Astrocyte of the spinal cord (primary cell): ENCODE results near the gene KRTAP5-11.

Experiments
- DNase-seq: peaks from one replicate; pipeline ENCODE4 v3.0.0; 2011; ENCODE audit warnings: low read depth, low spot score
- H3K4me3 ChIP-seq: 2 replicates; pipeline ENCODE4 v1.5.1; 2011; ENCODE audit warnings: low read depth, mild to moderate bottlenecking, low read length, moderate library complexity
- CTCF ChIP-seq: IDR thresholded peaks from 2 replicates; pipeline ENCODE4 v1.5.1; 2012; ENCODE audit warnings: low read depth, mild to moderate bottlenecking, low read length, inconsistent platforms
- in situ Hi-C: cut with HindIII; loops from 2 replicates; pipeline ENCODE4 v1.10.0; 2017; ENCODE audit warnings: low sequenced_read_pairs

The KRTAP5-11 gene

GRCh38 chr11:71566081-71566620 lies 16.5 kb downstream of the KRTAP5-11 start:
- in situ Hi-C loops, result no loop called here

GRCh38 chr11:71565263-71565662 lies 17.4 kb downstream of the KRTAP5-11 start, which contains the start of gene KRTAP5-10:
TSS of gene KRTAP5-10 (plus strand) at chr11:71565563. CDS start at chr11:71565588, 25 bp downstream.
- in situ Hi-C loops, result no loop called here
- H3K4me3 ChIP-seq, result no peak within 1 kb of the TSS
- no peak for TF ChIP-seq CTCF
- DNase-seq, result no peak

More at GRCh38 chr11:71566081-71566620, 16.5 kb downstream of the KRTAP5-11 start:
- H3K4me3 ChIP-seq, result no peak overlapping the region
- DNase-seq, result no peak
- TF ChIP-seq CTCF, result no peak

GRCh38 chr11:71564430-71564829 lies 18.2 kb downstream of the KRTAP5-11 start:
- no peak overlapping the region for H3K4me3 ChIP-seq
- in situ Hi-C loops, result no loop called here
- no peak for DNase-seq
- no peak for TF ChIP-seq CTCF

- in situ Hi-C loops, result no loop called here
- peak; percentile 37 for TF ChIP-seq CTCF
- peak; percentile 7 for DNase-seq
- H3K4me3 ChIP-seq, result no peak overlapping the region
Measured at GRCh38 chr11:71563406-71563805, 19.3 kb downstream of the KRTAP5-11 start.

GRCh38 chr11:71562120-71562519 lies 20.6 kb downstream of the KRTAP5-11 start:
- no peak for TF ChIP-seq CTCF
- in situ Hi-C loops, result no loop called here
- DNase-seq, result no peak

GRCh38 chr11:71558996-71559395 lies 23.7 kb downstream of the KRTAP5-11 start:
- in situ Hi-C loops, result no loop called here
- TF ChIP-seq CTCF, result no peak
- no peak overlapping the region for H3K4me3 ChIP-seq
- DNase-seq, result no peak

More at GRCh38 chr11:71562120-71562519, 20.6 kb downstream of the KRTAP5-11 start:
- no peak overlapping the region for H3K4me3 ChIP-seq
